ENCODE measurements around the gene SLC2A11. TPM values are rescaled to one million over a fixed set of nuclear protein-coding genes. Genes with fewer than 3 reads are reported as not detected.
A peak's percentile ranks its signal among the peaks of the same experiment; 100 is the strongest.

Gene SLC2A11
- total and polyA plus RNA-seq, 2 donors from 2014 or later: 23.7 to 28.9 TPM

GRCh38 chr22:23824476-23825245 is 33.0 kb upstream of the SLC2A11 start:
- no peak overlapping the region for H3K4me3 ChIP-seq (ENCODE audit: low read length in 3 of 3)
- TF ChIP-seq CTCF (IDR thresholded peaks at IDR 0.05; ENCODE audit: borderline replicate concordance, extremely low read depth, insufficient read depth): no peak
- no peaks in the 10 kb centered on the region for H3K27me3 ChIP-seq (ENCODE audit: control insufficient read depth, insufficient read depth, low read length)
- intact Hi-C loops (cut with DNase I): no loop called here
- H3K9ac ChIP-seq (ENCODE audit: low read length in 3 of 3): no peak overlapping the region
- H3K27ac ChIP-seq (ENCODE audit: low read depth in 2 of 2, low read length in 2 of 2): no peak overlapping the region
- H3K9me3 ChIP-seq (ENCODE audit: control insufficient read depth in 2 of 3, insufficient read depth in 1 of 3, low read length in 3 of 3): no peaks in the 10 kb centered on the region
- FAIRE-seq (no peak), DNase-seq (peak in 1 of 5 donors; percentile 52)
- H3K4me1 ChIP-seq (ENCODE audit: control insufficient read depth in 2 of 3, insufficient read depth in 2 of 3, low read depth in 1 of 3, low read length in 3 of 3): peaks cover 0 to 9% (median 5%) of the 10 kb centered on the region in 3 donors
- peaks cover 2 to 47% (median 30%) of the 10 kb centered on the region in 3 donors for H3K36me3 ChIP-seq (ENCODE audit: control insufficient read depth in 2 of 3, insufficient read depth in 3 of 3, low read length in 3 of 3)

GRCh38 chr22:23825246-23825905 is 32.3 kb upstream of the SLC2A11 start:
- Histone ChIP-seq H3K4me3 (ENCODE audit: low read length in 3 of 3) (no peak overlapping the region), H3K4me1 (ENCODE audit: control insufficient read depth in 2 of 3, insufficient read depth in 2 of 3, low read depth in 1 of 3, low read length in 3 of 3) (peaks cover 0 to 9% (median 5%) of the 10 kb centered on the region in 3 donors), H3K9ac (ENCODE audit: low read length in 3 of 3) (no peak overlapping the region), H3K27me3 (ENCODE audit: control insufficient read depth, insufficient read depth, low read length) (no peaks in the 10 kb centered on the region), H3K27ac (ENCODE audit: low read depth in 2 of 2, low read length in 2 of 2) (peak overlapping the region in 1 of 2 donors; percentile 5), H3K9me3 (ENCODE audit: control insufficient read depth in 2 of 3, insufficient read depth in 1 of 3, low read length in 3 of 3) (no peaks in the 10 kb centered on the region), H3K36me3 (ENCODE audit: control insufficient read depth in 2 of 3, insufficient read depth in 3 of 3, low read length in 3 of 3) (peaks cover 2 to 52% (median 30%) of the 10 kb centered on the region in 3 donors)
- TF ChIP-seq CTCF (IDR thresholded peaks at IDR 0.05; ENCODE audit: borderline replicate concordance, extremely low read depth, insufficient read depth): no peak
- no peak for FAIRE-seq
- intact Hi-C loops (cut with DNase I): no loop called here
- peak in 1 of 5 donors; percentile 35 for DNase-seq

- Histone ChIP-seq H3K4me3 (ENCODE audit: low read length in 3 of 3) (no peak overlapping the region), H3K4me1 (ENCODE audit: control insufficient read depth in 2 of 3, insufficient read depth in 2 of 3, low read depth in 1 of 3, low read length in 3 of 3) (peaks cover 0 to 9% (median 5%) of the 10 kb centered on the region in 3 donors), H3K27ac (ENCODE audit: low read depth in 2 of 2, low read length in 2 of 2) (no peak overlapping the region), H3K9ac (ENCODE audit: low read length in 3 of 3) (no peak overlapping the region), H3K9me3 (ENCODE audit: control insufficient read depth in 2 of 3, insufficient read depth in 1 of 3, low read length in 3 of 3) (no peaks in the 10 kb centered on the region), H3K36me3 (ENCODE audit: control insufficient read depth in 2 of 3, insufficient read depth in 3 of 3, low read length in 3 of 3) (peaks cover 2 to 52% (median 32%) of the 10 kb centered on the region in 3 donors), H3K27me3 (ENCODE audit: control insufficient read depth, insufficient read depth, low read length) (no peaks in the 10 kb centered on the region)
- TF ChIP-seq CTCF (IDR thresholded peaks at IDR 0.05; ENCODE audit: borderline replicate concordance, extremely low read depth, insufficient read depth): no peak
- no peak for FAIRE-seq
- peak in 4 of 5 donors; percentile 32 to 85 (median 52) for DNase-seq
- intact Hi-C loops (cut with DNase I): no loop called here
Observed at GRCh38 chr22:23826510-23827350, 30.9 kb upstream of the SLC2A11 start.
